Measurements from ENCODE around the gene ETV5.

Gene ETV5

GRCh38 chr3:186121968-186122367 is 13.1 kb upstream of the ETV5 start:
- no peak for DNase-seq

DNA sequence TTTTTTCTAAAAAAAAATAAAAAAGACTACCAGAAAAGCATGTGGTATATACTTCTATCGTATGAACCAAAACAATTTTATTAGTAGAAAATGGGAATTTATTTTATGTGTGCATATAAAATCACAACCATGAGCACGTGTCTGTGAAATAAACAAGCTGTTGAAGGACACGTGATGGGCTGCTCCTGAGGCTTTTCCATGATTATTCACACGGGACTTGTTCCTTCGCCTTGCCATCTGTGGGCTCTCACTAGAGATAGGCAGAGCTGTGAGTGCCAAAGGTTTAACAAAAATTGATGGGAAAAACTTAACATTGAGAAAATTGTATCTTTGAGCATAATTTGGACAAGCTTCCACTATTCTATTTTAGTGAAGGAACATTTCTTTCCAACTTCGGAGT is 12.4 kb upstream of the ETV5 start:
- DNase-seq = no peak

DNA sequence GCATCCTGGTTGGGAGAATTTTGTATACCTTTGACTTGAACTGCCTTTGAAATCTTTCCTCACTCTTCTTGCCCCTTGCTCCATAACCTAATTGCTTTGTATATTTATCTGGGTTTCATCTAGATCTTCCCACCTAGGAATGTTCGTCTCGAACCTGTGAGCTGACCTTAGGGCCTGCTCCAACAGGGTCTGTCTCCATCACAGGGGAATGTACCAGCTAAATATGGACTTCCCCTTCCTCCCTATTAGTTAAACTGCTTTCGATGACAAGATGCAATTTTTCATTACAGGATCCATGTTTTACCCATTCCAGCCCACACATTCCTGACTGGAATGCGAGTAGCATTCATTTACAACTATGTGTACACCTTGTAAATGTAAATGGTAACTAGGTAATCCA is 10.6 kb upstream of the ETV5 start:
- DNase-seq = no peak

GRCh38 chr3:186118692-186119091 is 9.8 kb upstream of the ETV5 start:
- DNase-seq = no peak

- DNase-seq = no peak
Observed at GRCh38 chr3:186117521-186118134, 8.7 kb upstream of the ETV5 start.

DNA sequence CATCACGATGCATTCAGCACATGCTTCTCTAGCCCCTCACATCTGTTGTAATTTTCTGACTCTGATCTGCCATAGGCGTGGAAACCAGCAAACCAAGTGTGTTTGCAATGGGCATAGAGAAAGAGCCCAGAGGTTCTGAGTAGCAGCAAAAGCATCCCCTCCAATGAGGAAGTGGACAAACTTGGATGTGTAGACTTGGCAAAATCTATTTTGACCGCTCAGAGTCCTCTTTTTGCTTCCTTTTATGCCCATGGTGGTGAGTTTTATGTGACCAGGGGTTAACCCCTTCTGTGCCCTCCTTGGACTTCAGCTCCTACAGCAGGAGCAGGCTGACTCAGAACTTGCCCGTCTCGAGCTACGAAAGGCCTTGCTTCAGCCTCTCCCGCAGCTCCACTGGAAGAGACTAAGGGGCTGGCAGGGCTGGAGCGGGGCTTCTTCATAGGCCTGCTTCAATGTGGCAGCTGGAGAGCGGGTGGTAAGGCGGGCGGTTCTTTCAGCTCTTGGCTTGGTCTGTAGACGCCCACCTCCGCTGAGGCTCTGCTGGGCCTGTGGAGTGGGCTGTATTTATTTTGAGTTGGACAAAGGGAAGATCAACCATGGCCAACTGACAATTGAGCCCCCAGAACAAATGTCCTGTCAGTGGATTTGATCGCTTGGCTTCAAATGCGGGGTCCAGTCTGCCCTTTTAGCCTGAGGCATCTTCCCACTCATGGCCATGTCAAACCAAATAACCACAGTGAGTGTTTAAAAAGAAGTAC is 6.5 kb upstream of the ETV5 start:
- DNase-seq = no peak

DNA sequence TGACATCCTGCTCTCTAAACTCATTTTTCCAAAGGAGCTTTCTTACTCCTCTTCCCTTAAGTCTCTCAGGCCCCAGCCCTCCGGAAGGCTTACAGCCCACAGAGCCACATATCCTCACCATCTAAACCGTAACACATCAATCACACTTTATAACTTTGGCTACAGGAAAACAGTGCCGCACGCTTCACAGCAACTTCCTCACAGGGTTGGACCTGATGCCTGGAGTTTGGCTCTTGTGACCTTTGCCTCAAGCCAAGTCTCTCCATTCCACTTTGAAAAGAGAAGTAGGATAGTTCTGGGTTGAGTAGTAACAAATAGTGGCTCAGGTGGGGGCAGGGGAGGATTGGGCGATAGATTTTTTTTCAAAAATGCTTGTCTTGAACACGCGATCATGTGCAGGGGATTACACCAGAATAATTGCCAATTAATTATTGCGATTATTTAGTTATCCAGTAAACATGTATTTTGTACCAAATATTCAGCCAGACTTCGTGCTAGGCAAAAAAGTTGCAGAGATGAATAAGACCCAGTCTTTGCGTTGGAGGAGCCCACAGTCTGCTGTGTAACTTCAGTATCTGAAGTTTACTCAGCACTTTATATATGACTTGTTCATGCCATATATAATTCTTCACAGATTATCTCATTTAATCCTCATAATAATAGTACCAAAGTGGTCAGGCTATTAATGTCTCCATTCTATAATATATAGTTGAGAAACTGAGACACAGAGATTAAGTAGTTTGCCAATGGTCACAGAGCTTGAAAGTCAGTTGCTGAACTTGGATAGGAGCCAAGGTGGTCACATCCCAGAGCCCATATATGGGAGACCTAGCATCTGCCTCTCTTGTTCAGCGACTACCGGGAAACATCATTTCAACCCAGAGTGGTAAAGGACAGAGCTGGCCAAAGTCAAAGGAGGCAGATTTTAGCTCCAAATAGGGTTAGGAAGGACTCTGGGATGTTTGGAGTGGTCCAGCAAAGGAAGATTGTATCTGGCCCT is 2.4 kb upstream of the ETV5 start:
- DNase-seq = no peak

- DNase-seq = peak; percentile 10
Observed at GRCh38 chr3:186109897-186110803, 1.3 kb upstream of the ETV5 start.

GRCh38 chr3:186108106-186108940 is 566 bp downstream of the ETV5 start:
- peak; percentile 73 for DNase-seq

- DNase-seq = peak; percentile 85
Observed at GRCh38 chr3:186107215-186108105, 1.4 kb downstream of the ETV5 start.

DNA sequence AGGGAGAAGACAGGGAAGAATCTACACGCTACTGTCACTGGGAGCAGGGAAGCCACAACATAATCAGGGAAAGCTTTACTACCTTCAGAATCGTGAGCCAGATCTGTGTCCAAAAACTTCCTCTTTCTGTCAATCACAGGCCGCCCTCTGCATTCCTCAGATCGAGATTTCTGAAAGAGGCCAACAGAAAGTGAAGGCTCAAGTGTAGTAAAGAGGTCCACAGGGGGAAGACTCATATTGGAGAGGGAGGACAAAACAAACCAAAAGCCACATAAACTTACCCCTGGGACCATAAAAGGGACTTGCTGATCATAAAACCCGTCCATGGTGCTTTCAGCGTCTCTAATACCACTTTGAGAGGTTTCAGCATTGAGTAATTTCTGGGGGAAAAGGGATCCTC is 3.3 kb downstream of the ETV5 start:
- no peak for DNase-seq

GRCh38 chr3:186102687-186103086 is 6.2 kb downstream of the ETV5 start:
- DNase-seq = no peak

- no peak for DNase-seq
Observed at GRCh38 chr3:186100398-186100797, 8.5 kb downstream of the ETV5 start.

DNA sequence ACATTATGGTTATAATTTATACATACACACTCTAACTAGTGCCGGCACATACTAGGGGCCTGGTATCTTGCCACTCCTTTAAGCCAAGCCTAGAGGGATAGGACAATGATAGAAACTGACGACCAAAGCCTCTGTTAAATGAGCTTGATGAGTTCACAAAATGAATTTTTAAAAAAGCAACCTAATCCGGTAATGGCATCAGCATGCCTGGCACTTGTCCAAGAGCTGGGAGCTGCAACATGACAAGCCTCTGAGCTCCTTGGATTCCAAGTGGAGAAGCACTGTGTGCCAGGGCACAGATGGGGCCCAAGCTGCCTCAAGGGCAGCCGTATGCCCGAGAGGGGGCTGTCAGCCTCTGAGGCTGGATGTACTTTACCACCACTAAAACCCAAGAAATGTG is 9.7 kb downstream of the ETV5 start:
- DNase-seq = peak; percentile 83

- DNase-seq = peak; percentile 18
Observed at GRCh38 chr3:186098740-186099139, 10.1 kb downstream of the ETV5 start.

GRCh38 chr3:186097663-186098451 is 11.0 kb downstream of the ETV5 start:
- peak; percentile 87 for DNase-seq

DNA sequence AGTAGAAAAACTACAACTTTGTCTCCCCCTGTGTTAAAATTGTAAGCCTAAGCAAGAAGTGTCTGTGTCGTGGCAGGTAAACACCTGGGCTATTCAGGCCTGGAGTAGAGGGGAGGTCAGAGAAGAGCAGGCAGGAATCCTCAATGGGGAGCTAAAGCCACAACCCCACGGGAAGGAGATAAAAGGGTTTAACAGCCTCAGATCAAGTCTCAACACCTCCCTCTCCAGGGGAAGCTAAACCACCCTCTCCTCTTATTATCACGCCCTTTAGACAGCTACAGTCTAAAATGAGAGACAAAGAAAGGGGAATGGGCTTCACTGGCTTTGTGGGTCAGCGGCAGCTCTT is 11.6 kb downstream of the ETV5 start:
- DNase-seq = no peak

GRCh38 chr3:186096290-186096689 is 12.6 kb downstream of the ETV5 start:
- no peak for DNase-seq

- DNase-seq = no peak
Observed at GRCh38 chr3:186095561-186096081, 13.3 kb downstream of the ETV5 start.
